MG63 (cell line): ENCODE data around the gene SYT15. TPM values are rescaled to one million over a fixed set of nuclear protein-coding genes. Genes with fewer than 3 reads are reported as not detected.
"Not testable (repeated sequence)": the region's sequence is repeated elsewhere in the genome, so short reads cannot be mapped to it uniquely, and the experiment has no call there.

Experiments
- DNase-seq: peaks from one replicate; pipeline ENCODE4 v3.0.0-alpha.2; 2020
- H3K27me3 ChIP-seq: fragments of 250-450 bp; sonication (Bioruptor Pico); 2 replicates; pipeline ENCODE4 v1.5.1; 2020; ENCODE audit warnings: mild to moderate bottlenecking, moderate library complexity
- H3K36me3 ChIP-seq: fragments of 250-450 bp; sonication (Bioruptor Pico); 2 replicates; pipeline ENCODE4 v1.5.1; 2020; ENCODE audit warnings: mild to moderate bottlenecking, moderate library complexity
- H3K4me3 ChIP-seq: fragments of 250-450 bp; sonication (Bioruptor Pico); 2 replicates; pipeline ENCODE4 v1.5.1; 2020; ENCODE audit warnings: mild to moderate bottlenecking, moderate library complexity
- H3K9me3 ChIP-seq: fragments of 250-450 bp; sonication (Bioruptor Pico); 2 replicates; pipeline ENCODE4 v1.5.1; 2020; ENCODE audit warnings: mild to moderate bottlenecking, moderate library complexity
- total RNA-seq: library from RNA; depleted of rRNA; stranded (reverse); fragments of >200 nt; shearing (Covaris generic); gene quantifications from 2 replicates; pipeline ENCODE4 v1.2.3, GENCODE V29; 2014; ENCODE audit warnings: low replicate concordance; rRNA removed

The SYT15 gene
- total RNA-seq, 1 experiment from 2014 or later = not detected

GRCh38 chr10:46600516-46600915 is 21.6 kb downstream of the SYT15 start:
- not testable (repeated sequence) for H3K27me3 ChIP-seq, H3K36me3 ChIP-seq, H3K4me3 ChIP-seq, DNase-seq, H3K9me3 ChIP-seq

GRCh38 chr10:46615540-46615939 is 36.6 kb downstream of the SYT15 start:
- H3K4me3 ChIP-seq, DNase-seq: not testable (repeated sequence)

GRCh38 chr10:46616227-46616626 is 37.3 kb downstream of the SYT15 start:
- H3K9me3 ChIP-seq, DNase-seq, H3K4me3 ChIP-seq, H3K27me3 ChIP-seq, H3K36me3 ChIP-seq: not testable (repeated sequence)

More at GRCh38 chr10:46615540-46615939, 36.6 kb downstream of the SYT15 start:
- not testable (repeated sequence) for H3K27me3 ChIP-seq, H3K9me3 ChIP-seq, H3K36me3 ChIP-seq

GRCh38 chr10:46617134-46617533 is 38.2 kb downstream of the SYT15 start:
- not testable (repeated sequence) for H3K9me3 ChIP-seq, H3K36me3 ChIP-seq, H3K4me3 ChIP-seq, H3K27me3 ChIP-seq, DNase-seq

GRCh38 chr10:46617913-46618312 is 39.0 kb downstream of the SYT15 start:
- H3K4me3 ChIP-seq, H3K9me3 ChIP-seq, H3K36me3 ChIP-seq, DNase-seq, H3K27me3 ChIP-seq: not testable (repeated sequence)

GRCh38 chr10:46623899-46624654 is 45.1 kb downstream of the SYT15 start:
- H3K4me3 ChIP-seq, H3K36me3 ChIP-seq, H3K9me3 ChIP-seq, H3K27me3 ChIP-seq, DNase-seq: not testable (repeated sequence)

GRCh38 chr10:46629805-46630204 is 50.9 kb downstream of the SYT15 start:
- H3K4me3 ChIP-seq, H3K27me3 ChIP-seq, H3K9me3 ChIP-seq, DNase-seq, H3K36me3 ChIP-seq: not testable (repeated sequence)

- H3K4me3 ChIP-seq, DNase-seq, H3K27me3 ChIP-seq, H3K36me3 ChIP-seq, H3K9me3 ChIP-seq: not testable (repeated sequence)
These were observed 51.9 kb downstream of the SYT15 start for GRCh38 chr10:46630816-46631215.

GRCh38 chr10:46631683-46632082 is 52.8 kb downstream of the SYT15 start:
- H3K4me3 ChIP-seq, DNase-seq, H3K27me3 ChIP-seq, H3K36me3 ChIP-seq, H3K9me3 ChIP-seq: not testable (repeated sequence)

- H3K36me3 ChIP-seq, H3K4me3 ChIP-seq, DNase-seq, H3K9me3 ChIP-seq, H3K27me3 ChIP-seq: not testable (repeated sequence)
These were observed 55.8 kb downstream of the SYT15 start for GRCh38 chr10:46634698-46635097.

GRCh38 chr10:46635364-46635959 is 56.5 kb downstream of the SYT15 start:
- not testable (repeated sequence) for H3K9me3 ChIP-seq, DNase-seq, H3K36me3 ChIP-seq, H3K27me3 ChIP-seq
- peak overlapping the region; percentile 55 for H3K4me3 ChIP-seq

GRCh38 chr10:46640005-46640404 is 61.1 kb downstream of the SYT15 start:
- not testable (repeated sequence) for H3K4me3 ChIP-seq, DNase-seq, H3K9me3 ChIP-seq, H3K27me3 ChIP-seq, H3K36me3 ChIP-seq

Other genes starting within 250 kb of the SYT15 start
- 2.0 TPM in 1 of 2 replicates, not detected in the other for gene ANXA8L1, start 203.4 kb upstream of the SYT15 start, total RNA-seq
- gene NPY4R, start 113.2 kb upstream of the SYT15 start, total RNA-seq = not detected in 2 replicates
- gene GPRIN2, start 22.5 kb upstream of the SYT15 start, total RNA-seq = not detected in 2 replicates